Activated CD4-positive, CD25-positive, alpha-beta regulatory T cell (primary cell): ENCODE results near the gene TXNDC5.

Source experiments
- DNase-seq, 4 experiments: peaks; one replicate each; lab custom pipeline; 2025; lab: John Stamatoyannopoulos, UW

Gene TXNDC5

DNA sequence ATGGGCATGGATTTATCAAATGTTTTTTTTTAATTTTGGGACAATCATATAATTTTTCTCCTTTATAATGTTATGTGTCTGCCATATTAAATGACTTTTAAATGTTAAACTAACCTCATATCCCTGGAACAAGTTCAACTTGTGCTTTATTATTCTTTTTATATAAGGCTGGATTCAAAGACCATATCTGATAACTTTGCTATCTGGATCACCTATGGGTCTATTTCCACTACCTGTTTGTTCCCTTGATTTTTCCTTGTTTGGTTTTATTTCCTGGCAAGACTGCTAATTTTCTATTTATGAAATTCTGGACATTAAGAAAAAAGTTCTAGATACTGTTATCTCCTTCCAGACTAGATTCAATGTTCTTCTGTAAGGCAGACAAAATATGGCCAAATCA lies 58.8 kb downstream of the TXNDC5 start:
- DNase-seq, result no peak

- no peak for DNase-seq
Observed at GRCh38 chr6:7848229-7848628, 62.4 kb downstream of the TXNDC5 start.

- no peak for DNase-seq
Observed at GRCh38 chr6:7846966-7847818, 63.4 kb downstream of the TXNDC5 start.

GRCh38 chr6:7841781-7842468 lies 68.7 kb downstream of the TXNDC5 start:
- DNase-seq, result no peak

DNA sequence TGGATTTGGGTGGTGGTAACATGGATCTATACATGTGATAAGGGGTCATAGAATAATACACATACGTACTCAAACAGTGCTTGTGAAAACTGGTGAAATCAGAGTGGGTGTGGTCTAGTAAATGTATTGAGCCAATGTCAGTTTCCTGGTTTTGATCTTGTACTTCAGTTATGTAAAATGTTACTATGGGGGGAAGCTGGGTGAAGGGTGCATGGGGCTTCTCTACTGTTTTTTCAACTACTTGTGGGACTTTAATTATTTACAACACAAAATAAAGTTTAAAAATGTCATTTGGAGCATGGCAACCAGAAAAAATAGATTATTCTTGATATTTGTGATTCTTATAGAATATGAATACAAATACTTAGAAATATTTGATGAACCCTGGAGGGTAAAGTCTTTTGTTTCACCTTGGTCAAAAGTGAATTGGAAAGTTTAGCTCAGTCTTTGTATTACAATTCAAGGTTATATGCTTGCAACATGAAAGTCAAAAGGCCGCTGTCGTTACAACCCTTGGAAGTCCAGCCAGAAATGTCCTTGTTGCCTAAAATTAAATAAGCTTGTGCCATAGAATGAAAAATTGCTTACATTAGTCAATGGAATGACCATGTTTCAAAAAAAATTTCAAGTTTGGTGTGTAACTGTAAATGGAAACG lies 74.1 kb downstream of the TXNDC5 start:
- DNase-seq, result no peak

DNA sequence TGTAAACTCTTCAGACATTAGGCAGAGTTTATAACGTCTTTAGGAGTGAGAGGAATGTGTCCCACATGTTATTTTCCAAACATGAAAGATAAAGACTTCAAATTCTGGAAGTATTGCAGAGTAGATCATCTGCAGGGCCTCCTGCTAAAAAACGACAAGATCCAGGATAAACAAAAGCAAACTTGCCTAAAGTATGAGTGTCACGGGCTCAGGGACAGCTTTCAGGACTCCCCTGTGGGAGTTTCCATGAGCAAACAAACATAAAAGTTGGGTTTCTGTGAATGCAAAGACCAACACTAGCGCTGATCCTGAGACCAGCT lies 76.9 kb downstream of the TXNDC5 start:
- no peak for DNase-seq

- no peak for DNase-seq
Observed at GRCh38 chr6:7832904-7833750, 77.5 kb downstream of the TXNDC5 start.
